Osteocyte (in vitro differentiated cells): ENCODE data around the gene RHEB. TPM values are rescaled to one million over a fixed set of nuclear protein-coding genes. Genes with fewer than 3 reads are reported as not detected.

Source experiments
- DNase-seq: peaks from one replicate; pipeline ENCODE4 v3.0.0; 2021; ENCODE audit warnings: mixed read lengths; ENCODE audit not compliant: unreplicated experiment; ENCODE audit errors: extremely low spot score
- H3K27ac Mint-ChIP-seq: one replicate; pipeline ENCODE4 v1.8.0; 2021; ENCODE audit warnings: mild to moderate bottlenecking, mixed read lengths; ENCODE audit not compliant: unreplicated experiment
- H3K27me3 Mint-ChIP-seq: one replicate; pipeline ENCODE4 v1.8.0; 2021; ENCODE audit warnings: mixed read lengths; ENCODE audit not compliant: unreplicated experiment
- H3K36me3 Mint-ChIP-seq: one replicate; pipeline ENCODE4 v1.8.0; 2021; ENCODE audit warnings: mixed read lengths; ENCODE audit not compliant: unreplicated experiment
- H3K4me1 Mint-ChIP-seq: one replicate; pipeline ENCODE4 v1.8.0; 2021; ENCODE audit warnings: mixed read lengths; ENCODE audit not compliant: unreplicated experiment
- H3K4me3 Mint-ChIP-seq: one replicate; pipeline ENCODE4 v1.8.0; 2021; ENCODE audit warnings: mild to moderate bottlenecking, moderate library complexity, mixed read lengths; ENCODE audit not compliant: unreplicated experiment
- H3K9me3 Mint-ChIP-seq: one replicate; pipeline ENCODE4 v1.8.0; 2021; ENCODE audit warnings: mixed read lengths; ENCODE audit not compliant: unreplicated experiment
- CTCF ChIP-seq: fragments of 200-600 bp; sonication (generic); IDR thresholded peaks from 2 replicates; pipeline ENCODE4 v1.5.0; 2021; ENCODE audit warnings: antibody characterized with exemption, mild to moderate bottlenecking, moderate library complexity
- long read RNA-seq: library from polyadenylated mRNA; unstranded; transcript quantifications from one replicate; pipeline ENCODE4 v2.0.0, GENCODE V29; 2021
- total RNA-seq: library from RNA; stranded (reverse); gene quantifications from 2 replicates; pipeline ENCODE4 v1.2.1, GENCODE V29; 2021

The RHEB gene
- 97.2 and 97.7 TPM in 2 replicates for total RNA-seq
- long read RNA-seq, transcript RHEB-201 (8 exons, 2,075 nt), result major isoform, 346 of 374 reads
- long read RNA-seq, partial matches to known transcripts, result 4 of 374 reads
- long read RNA-seq, other reads (novel, unspliced or antisense), result 18 of 374 reads

- no peaks in the 10 kb centered on the region for H3K27me3 Mint-ChIP-seq
- peak within 1 kb of the TSS; percentile 95 for H3K27ac Mint-ChIP-seq
- H3K4me1 Mint-ChIP-seq, result peaks cover 32% of the 10 kb centered on the region
- no peaks in the 10 kb centered on the region for H3K36me3 Mint-ChIP-seq
- no peak for TF ChIP-seq CTCF
- peak; percentile 98 for DNase-seq
- peak within 1 kb of the TSS; percentile 92 for H3K4me3 Mint-ChIP-seq
- H3K9me3 Mint-ChIP-seq, result no peaks in the 10 kb centered on the region
Observed at GRCh38 chr7:151519765-151520418, at the start of gene RHEB. RHEB (minus strand) TSS chr7:151519895; CDS start chr7:151519511, 384 bp downstream.

GRCh38 chr7:151566897-151567320 is 47.2 kb upstream of the RHEB start:
- Mint-ChIP-seq H3K4me1 (peaks cover 3% of the 10 kb centered on the region), H3K27me3 (no peaks in the 10 kb centered on the region), H3K4me3 (no peak overlapping the region), H3K36me3 (peaks cover 22% of the 10 kb centered on the region), H3K9me3 (no peaks in the 10 kb centered on the region), H3K27ac (no peak overlapping the region)
- no peak for DNase-seq
- no peak for TF ChIP-seq CTCF

GRCh38 chr7:151565541-151565940 is 45.8 kb upstream of the RHEB start:
- DNase-seq, result no peak
- Mint-ChIP-seq H3K4me3 (no peak overlapping the region), H3K4me1 (peaks cover 3% of the 10 kb centered on the region), H3K9me3 (no peaks in the 10 kb centered on the region), H3K27ac (no peak overlapping the region), H3K27me3 (no peaks in the 10 kb centered on the region), H3K36me3 (peaks cover 29% of the 10 kb centered on the region)
- TF ChIP-seq CTCF, result no peak

- H3K27ac Mint-ChIP-seq, result no peak overlapping the region
- TF ChIP-seq CTCF, result no peak
Observed at GRCh38 chr7:151560243-151560642, 40.5 kb upstream of the RHEB start.

GRCh38 chr7:151559557-151560183 is 40.0 kb upstream of the RHEB start:
- Mint-ChIP-seq H3K4me3 (no peak overlapping the region), H3K27ac (peak overlapping the region; percentile 50), H3K9me3 (no peaks in the 10 kb centered on the region), H3K27me3 (no peaks in the 10 kb centered on the region), H3K36me3 (peaks cover 37% of the 10 kb centered on the region), H3K4me1 (peaks cover 25% of the 10 kb centered on the region)
- TF ChIP-seq CTCF, result no peak
- no peak for DNase-seq

More at GRCh38 chr7:151560243-151560642, 40.5 kb upstream of the RHEB start:
- Mint-ChIP-seq H3K36me3 (peaks cover 39% of the 10 kb centered on the region), H3K9me3 (no peaks in the 10 kb centered on the region), H3K4me1 (peaks cover 25% of the 10 kb centered on the region), H3K27me3 (no peaks in the 10 kb centered on the region), H3K4me3 (no peak overlapping the region)
- DNase-seq, result peak; percentile 23
